Upper lobe of left lung (tissue), 4 donors: ENCODE results near the gene MGST3.
A peak's percentile ranks its signal among the peaks of the same experiment; 100 is the strongest.

Source experiments
- EP300 ChIP-seq, 4 donors: sonication (generic); formaldehyde crosslinking; IDR thresholded peaks; one replicate each; pipeline ENCODE4 v1.5.1; 2017; ENCODE audit warnings: antibody characterized with exemption in 4 of 4, control low read depth in 2 of 4
- POLR2A ChIP-seq, 4 donors: fragments of 450-650 bp; IDR thresholded peaks; one replicate each; pipeline ENCODE4 v1.5.1; 2016 to 2017; ENCODE audit warnings: antibody characterized with exemption in 4 of 4, mild to moderate bottlenecking in 2 of 4
- TF ChIP-seq, protein P1 (sequence below), 6 experiments: fragments of 450-650 bp in 4 of 6; fragments of 200-600 bp in 2 of 6; sonication (generic) in 2 of 6; IDR thresholded peaks; one replicate each; pipeline ENCODE4 v1.5.1; 2016 to 2019; ENCODE audit warnings: antibody characterized with exemption in 6 of 6

DNA sequence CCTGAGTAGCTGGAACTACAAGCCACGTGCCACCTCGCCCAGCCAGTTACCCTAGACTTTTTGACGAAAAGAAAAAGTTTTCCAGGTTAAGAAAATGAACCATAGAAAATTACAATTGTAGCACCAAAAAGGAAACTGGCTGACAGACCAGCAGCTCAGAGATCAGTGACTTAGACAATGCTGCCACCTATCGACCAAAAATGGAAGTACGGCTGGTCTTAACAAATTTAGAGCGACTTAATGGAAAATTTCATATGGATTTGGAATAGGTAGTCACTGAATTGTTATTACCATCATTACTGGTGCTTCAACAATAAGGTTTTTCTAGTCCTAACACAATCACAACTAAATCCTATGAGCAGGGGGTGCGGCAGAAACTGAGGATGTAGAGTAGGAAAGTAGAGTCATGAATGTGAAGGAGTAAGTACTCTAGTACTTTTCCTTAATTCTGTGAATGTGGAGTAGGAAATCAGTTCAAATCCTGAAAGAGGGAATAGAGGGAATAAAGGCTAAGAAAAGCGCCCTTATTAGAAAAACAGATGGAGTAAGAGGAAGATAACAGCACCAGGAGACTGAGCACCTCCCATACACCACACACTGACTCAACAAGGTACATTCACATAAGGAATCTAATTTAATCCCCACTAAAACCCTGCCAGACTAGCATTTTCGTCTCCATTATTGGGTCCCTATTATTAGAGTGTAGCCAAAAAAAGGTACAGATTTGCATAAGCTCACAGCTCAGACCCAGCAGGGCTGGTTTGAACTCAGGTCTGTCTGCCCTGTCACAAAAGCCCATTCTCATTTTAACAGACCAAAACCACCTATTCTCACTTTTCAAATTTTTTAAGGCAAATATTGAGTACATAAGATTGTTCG is 37.9 kb upstream of the MGST3 start:
- TF ChIP-seq EP300 (IDR thresholded peaks at IDR 0.05) (no peak), POLR2A (IDR thresholded peaks at IDR 0.05) (no peak)
- TF ChIP-seq, protein P1, sequence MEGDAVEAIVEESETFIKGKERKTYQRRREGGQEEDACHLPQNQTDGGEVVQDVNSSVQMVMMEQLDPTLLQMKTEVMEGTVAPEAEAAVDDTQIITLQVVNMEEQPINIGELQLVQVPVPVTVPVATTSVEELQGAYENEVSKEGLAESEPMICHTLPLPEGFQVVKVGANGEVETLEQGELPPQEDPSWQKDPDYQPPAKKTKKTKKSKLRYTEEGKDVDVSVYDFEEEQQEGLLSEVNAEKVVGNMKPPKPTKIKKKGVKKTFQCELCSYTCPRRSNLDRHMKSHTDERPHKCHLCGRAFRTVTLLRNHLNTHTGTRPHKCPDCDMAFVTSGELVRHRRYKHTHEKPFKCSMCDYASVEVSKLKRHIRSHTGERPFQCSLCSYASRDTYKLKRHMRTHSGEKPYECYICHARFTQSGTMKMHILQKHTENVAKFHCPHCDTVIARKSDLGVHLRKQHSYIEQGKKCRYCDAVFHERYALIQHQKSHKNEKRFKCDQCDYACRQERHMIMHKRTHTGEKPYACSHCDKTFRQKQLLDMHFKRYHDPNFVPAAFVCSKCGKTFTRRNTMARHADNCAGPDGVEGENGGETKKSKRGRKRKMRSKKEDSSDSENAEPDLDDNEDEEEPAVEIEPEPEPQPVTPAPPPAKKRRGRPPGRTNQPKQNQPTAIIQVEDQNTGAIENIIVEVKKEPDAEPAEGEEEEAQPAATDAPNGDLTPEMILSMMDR (IDR thresholded peaks at IDR 0.05), result peak; percentile 87 to 93 (median 93)
